IMR-90 (cell line): ENCODE data around the gene STAT1. TPM values are rescaled to one million over a fixed set of nuclear protein-coding genes. Genes with fewer than 3 reads are reported as not detected.

Source experiments
- ATAC-seq: fragments of 200-7000 bp; cut with Tn5 transposase; 2 replicates; pipeline ENCODE4 v1.9.1; 2020; ENCODE audit warnings: low read depth, mild to moderate bottlenecking, moderate library complexity
- BruUV-seq: library from RNA; stranded (reverse); fragments of 400-500 nt; replicated peaks from 2 replicates; lab custom pipeline; 2021; lab: Mats Ljungman, UMichigan
- CTCF ChIA-PET: fragments of 300-600 bp; formaldehyde crosslinking; extraction: SDS; loops from one replicate; lab custom pipeline; 2021; ENCODE audit warnings: antibody characterized with exemption; lab: Yijun Ruan, JAX
- POLR2A ChIA-PET: fragments of 300-600 bp; sonication (Branson Sonifier 250); formaldehyde crosslinking; loops from one replicate; lab custom pipeline; 2022; ENCODE audit warnings: antibody characterized with exemption; ENCODE audit not compliant: unreplicated experiment; lab: Charles Lee
- DNase-seq: peaks from one replicate; pipeline ENCODE4 v3.0.0; 2013
- H2AFZ ChIP-seq: replicated peaks from 2 replicates; pipeline ENCODE3; 2013; ENCODE audit warnings: low read length, mild to moderate bottlenecking; ENCODE audit not compliant: poor library complexity
- H2AK5ac ChIP-seq: 2 replicates; pipeline ENCODE4 v1.6.1; 2013; ENCODE audit warnings: low read depth, low read length, inconsistent platforms
- H2AK9ac ChIP-seq: replicated peaks from 2 replicates; pipeline ENCODE3; 2013; ENCODE audit warnings: mild to moderate bottlenecking, low read depth, low read length, moderate library complexity; ENCODE audit not compliant: poor library complexity
- H2BK120ac ChIP-seq: 2 replicates; pipeline ENCODE4 v1.6.1; 2013; ENCODE audit warnings: low read depth, low read length, inconsistent platforms
- H2BK15ac ChIP-seq: 3 replicates; pipeline ENCODE4 v1.6.1; 2013; ENCODE audit warnings: low read depth, low read length, inconsistent platforms
- H2BK20ac ChIP-seq: 2 replicates; pipeline ENCODE4 v1.6.1; 2013; ENCODE audit warnings: low read depth, mild to moderate bottlenecking, inconsistent platforms, low read length, moderate library complexity
- H2BK5ac ChIP-seq: 2 replicates; pipeline ENCODE4 v1.6.1; 2013; ENCODE audit warnings: mild to moderate bottlenecking, low read depth, low read length, inconsistent platforms; ENCODE audit not compliant: poor library complexity, severe bottlenecking
- H3K14ac ChIP-seq: replicated peaks from 2 replicates; pipeline ENCODE4 v1.6.1; 2013; ENCODE audit warnings: low read depth, low read length, inconsistent platforms
- H3K18ac ChIP-seq: 2 replicates; pipeline ENCODE4 v1.6.1; 2013; ENCODE audit warnings: low read depth, low read length, control low read depth
- H3K23ac ChIP-seq: 2 replicates; pipeline ENCODE4 v1.6.1; 2013; ENCODE audit warnings: low read depth, low read length, inconsistent platforms
- H3K27ac ChIP-seq: 2 replicates; pipeline ENCODE4 v1.5.1; 2013; ENCODE audit warnings: mild to moderate bottlenecking, control low read depth, low read length; ENCODE audit not compliant: insufficient read depth
- H3K27me3 ChIP-seq: 2 replicates; pipeline ENCODE4 v1.6.1; 2013; ENCODE audit warnings: low read length; ENCODE audit not compliant: control insufficient read depth, insufficient read depth
- H3K36me3 ChIP-seq: 2 replicates; pipeline ENCODE4 v1.6.1; 2013; ENCODE audit warnings: low read length, mixed read lengths; ENCODE audit not compliant: control insufficient read depth, insufficient read depth
- H3K4ac ChIP-seq: 2 replicates; pipeline ENCODE4 v1.6.1; 2013; ENCODE audit warnings: low read depth, low read length, inconsistent platforms
- H3K4me1 ChIP-seq: 2 replicates; pipeline ENCODE4 v1.6.1; 2013; ENCODE audit warnings: low read length, mixed read lengths; ENCODE audit not compliant: control insufficient read depth, insufficient read depth
- H3K4me2 ChIP-seq: 2 replicates; pipeline ENCODE4 v1.6.1; 2013; ENCODE audit warnings: low read depth, mild to moderate bottlenecking, control low read depth, low read length, moderate library complexity
- H3K4me3 ChIP-seq: 2 replicates; pipeline ENCODE4 v1.5.1; 2013; ENCODE audit warnings: low read depth, mild to moderate bottlenecking, control low read depth, low read length, moderate library complexity; ENCODE audit not compliant: insufficient read depth
- H3K56ac ChIP-seq: 2 replicates; pipeline ENCODE4 v1.6.1; 2013; ENCODE audit warnings: low read length, inconsistent platforms; ENCODE audit not compliant: insufficient read depth; ENCODE audit errors: extremely low read depth
- H3K79me1 ChIP-seq, 2 experiments: 2 replicates each; pipeline ENCODE4 v1.6.1; 2013; ENCODE audit warnings: low read length in 2 of 2, inconsistent platforms in 1 of 2, low read depth in 1 of 2
- H3K9ac ChIP-seq: 2 replicates; pipeline ENCODE4 v1.6.1; 2013; ENCODE audit warnings: low read depth, low read length, control low read depth
- H3K9me1 ChIP-seq: 2 replicates; pipeline ENCODE4 v1.6.1; 2013; ENCODE audit warnings: low read length, inconsistent platforms; ENCODE audit not compliant: insufficient read depth
- H3K9me3 ChIP-seq: 2 replicates; pipeline ENCODE4 v1.6.1; 2013; ENCODE audit warnings: low read length; ENCODE audit not compliant: control insufficient read depth, insufficient read depth
- H4K20me1 ChIP-seq: 2 replicates; pipeline ENCODE4 v1.6.1; 2013; ENCODE audit warnings: low read length, inconsistent platforms; ENCODE audit not compliant: insufficient read depth
- H4K5ac ChIP-seq: 2 replicates; pipeline ENCODE4 v1.6.1; 2013; ENCODE audit warnings: mild to moderate bottlenecking, low read depth, low read length, control low read depth
- H4K8ac ChIP-seq, 2 experiments: 2 replicates each; pipeline ENCODE4 v1.6.1; 2013; ENCODE audit warnings: low read depth in 2 of 2, low read length in 2 of 2, control low read depth in 1 of 2, inconsistent platforms in 1 of 2
- H4K91ac ChIP-seq: 2 replicates; pipeline ENCODE4 v1.6.1; 2013; ENCODE audit warnings: low read depth, low read length, inconsistent platforms; ENCODE audit not compliant: insufficient read depth
- CHD1 ChIP-seq: IDR thresholded peaks from 2 replicates; pipeline ENCODE4 v1.6.1; 2012; ENCODE audit warnings: low read depth, low read length, improper control_type of control experiment
- MAFK ChIP-seq: IDR thresholded peaks from 2 replicates; pipeline ENCODE4 v1.6.1; 2012; ENCODE audit warnings: low read depth, low read length, improper control_type of control experiment
- POLR2A ChIP-seq: IDR thresholded peaks from 2 replicates; pipeline ENCODE4 v1.6.1; 2012; ENCODE audit warnings: mild to moderate bottlenecking, low read depth, low read length
- WGBS, 2 experiments: methylation state at CpG; one replicate each; pipeline versions ENCODE4 v1.1.5 to v1.1.7; 2013; ENCODE audit warnings: missing lambda C conversion rate in 2 of 2; ENCODE audit not compliant: insufficient read length in 1 of 2; ENCODE audit errors: extremely low coverage in 2 of 2; 5-methylcytosine and 5-hydroxymethylcytosine counted together
- dilution Hi-C: fragments of 300-500 bp; cut with HindIII; formaldehyde crosslinking; loops from one replicate; pipeline ENCODE4 v1.14.3; 2018; ENCODE audit warnings: low sequenced_read_pairs; ENCODE audit not compliant: unreplicated experiment
- in situ Hi-C: fragments of 300-500 bp; cut with MboI; formaldehyde crosslinking; loops from 3 replicates; pipeline ENCODE4 v1.14.3; 2019; ENCODE audit warnings: low sequenced_read_pairs, inconsistent platforms, mixed read lengths
- intact Hi-C: fragments of 100-400 bp; cut with micrococcal nuclease; formaldehyde crosslinking; loops from 2 replicates; pipeline ENCODE4 v1.10.0; 2022
- polyA plus RNA-seq, 3 experiments: library from polyadenylated mRNA; depleted of rRNA; stranded (reverse); fragments of >200 nt; gene quantifications; 2 replicates each; pipeline ENCODE4 v1.2.3, GENCODE V29; 2012; ENCODE audit warnings: low replicate concordance in 1 of 3
- total RNA-seq: library from RNA; depleted of rRNA; stranded (reverse); fragments of >200 nt; gene quantifications from 2 replicates; pipeline ENCODE4 v1.2.3, GENCODE V29; 2012
- TF ChIP-seq, protein P1 (sequence below): conservative IDR thresholded peaks from 2 replicates; pipeline ENCODE4 v1.5.1; 2012; ENCODE audit warnings: mild to moderate bottlenecking, low read depth, low read length, improper control_type of control experiment

The STAT1 gene
- total and polyA plus RNA-seq, 2 of the 4 experiments (the other 2 are of a cell fraction): 43.2 to 67.9 TPM

DNA sequence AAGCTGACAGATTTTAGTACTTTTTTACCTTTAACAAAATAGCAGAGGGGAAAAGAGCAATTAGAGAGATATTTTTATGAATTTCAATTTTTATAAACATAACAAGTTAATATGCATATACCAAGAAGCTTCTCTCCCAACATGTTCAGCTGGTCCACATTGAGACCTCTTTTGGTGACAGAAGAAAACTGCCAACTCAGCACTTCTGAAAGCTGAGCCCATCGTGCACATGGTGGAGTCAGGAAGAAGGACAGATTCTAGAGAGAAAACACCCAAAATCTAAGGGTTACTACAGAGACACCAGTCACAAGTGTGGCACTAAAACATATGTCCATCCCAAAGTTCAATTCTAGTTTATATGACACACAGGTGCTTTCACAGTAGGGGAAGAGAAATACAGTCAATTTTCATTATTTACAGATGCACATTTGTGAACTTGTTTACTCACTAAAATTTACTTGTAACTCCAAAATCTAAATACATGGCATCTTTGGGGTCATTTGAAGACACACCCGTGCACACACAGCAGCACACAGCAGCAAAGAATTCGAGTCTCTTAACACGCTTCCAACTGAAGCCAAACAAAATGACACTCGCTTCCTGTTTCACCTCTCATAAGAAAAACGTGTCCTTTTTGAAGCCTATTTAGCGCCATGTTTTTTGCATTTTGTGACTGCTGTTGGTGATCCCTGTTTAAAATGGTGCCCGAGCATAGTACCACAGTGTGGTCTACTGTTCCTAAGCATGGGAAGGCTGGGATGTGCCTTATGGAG is 31.5 kb downstream of the STAT1 start:
- in situ Hi-C loops (no loop called here), intact Hi-C loops (no loop called here), dilution Hi-C loops (no loop called here)
- no TSS peak for BruUV-seq
- Histone ChIP-seq H3K4me3 (no peak overlapping the region), H4K91ac (no peak overlapping the region), H3K27ac (no peak overlapping the region), H3K36me3 (peaks cover 58% of the 10 kb centered on the region), H3K27me3 (no peaks in the 10 kb centered on the region), H2BK5ac (no peak overlapping the region), H3K4me2 (no peak overlapping the region), H4K20me1 (peaks cover 50% of the 10 kb centered on the region), H3K23ac (no peak overlapping the region), H3K18ac (no peak overlapping the region), H3K56ac (no peak overlapping the region), H3K9me3 (no peaks in the 10 kb centered on the region), H3K4me1 (peaks cover 5% of the 10 kb centered on the region), H2AFZ (no peak overlapping the region), H2BK15ac (no peak overlapping the region), H3K9ac (no peak overlapping the region), H3K9me1 (peaks cover 22% of the 10 kb centered on the region), H3K79me1 (peaks cover 0 to 25% of the 10 kb centered on the region in 2 experiments; a peak in 3 of 4 replicates), H4K5ac (no peak overlapping the region), H3K14ac (no peak overlapping the region), H4K8ac (no peak overlapping the region), H2AK9ac (no peak overlapping the region), H3K4ac (no peak overlapping the region), H2AK5ac (no peak overlapping the region), H2BK20ac (no peak overlapping the region), H2BK120ac (no peak overlapping the region)
- WGBS, 2 experiments: 92% methylated on average over 5 of the region's 8 CpGs; no CpG with 5 or more reads in 1 of the 2 experiments
- ChIA-PET POLR2A (no interaction called here), CTCF (no interaction called here)
- DNase-seq (no peak), ATAC-seq (no peak)
- TF ChIP-seq MAFK: peak; percentile 100
- no peak for TF ChIP-seq CHD1
- TF ChIP-seq, protein P1, sequence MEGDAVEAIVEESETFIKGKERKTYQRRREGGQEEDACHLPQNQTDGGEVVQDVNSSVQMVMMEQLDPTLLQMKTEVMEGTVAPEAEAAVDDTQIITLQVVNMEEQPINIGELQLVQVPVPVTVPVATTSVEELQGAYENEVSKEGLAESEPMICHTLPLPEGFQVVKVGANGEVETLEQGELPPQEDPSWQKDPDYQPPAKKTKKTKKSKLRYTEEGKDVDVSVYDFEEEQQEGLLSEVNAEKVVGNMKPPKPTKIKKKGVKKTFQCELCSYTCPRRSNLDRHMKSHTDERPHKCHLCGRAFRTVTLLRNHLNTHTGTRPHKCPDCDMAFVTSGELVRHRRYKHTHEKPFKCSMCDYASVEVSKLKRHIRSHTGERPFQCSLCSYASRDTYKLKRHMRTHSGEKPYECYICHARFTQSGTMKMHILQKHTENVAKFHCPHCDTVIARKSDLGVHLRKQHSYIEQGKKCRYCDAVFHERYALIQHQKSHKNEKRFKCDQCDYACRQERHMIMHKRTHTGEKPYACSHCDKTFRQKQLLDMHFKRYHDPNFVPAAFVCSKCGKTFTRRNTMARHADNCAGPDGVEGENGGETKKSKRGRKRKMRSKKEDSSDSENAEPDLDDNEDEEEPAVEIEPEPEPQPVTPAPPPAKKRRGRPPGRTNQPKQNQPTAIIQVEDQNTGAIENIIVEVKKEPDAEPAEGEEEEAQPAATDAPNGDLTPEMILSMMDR: no peak
- no peak for TF ChIP-seq POLR2A
